Hair follicular keratinocyte (primary cell): ENCODE results near the gene PIK3C2A. TPM values are rescaled to one million over a fixed set of nuclear protein-coding genes. Genes with fewer than 3 reads are reported as not detected.

Source experiments
- total RNA-seq: library from RNA; depleted of rRNA; stranded (reverse); fragments of >200 nt; gene quantifications from 2 replicates; pipeline ENCODE4 v1.2.3, GENCODE V29; 2015

Gene PIK3C2A, protein sequence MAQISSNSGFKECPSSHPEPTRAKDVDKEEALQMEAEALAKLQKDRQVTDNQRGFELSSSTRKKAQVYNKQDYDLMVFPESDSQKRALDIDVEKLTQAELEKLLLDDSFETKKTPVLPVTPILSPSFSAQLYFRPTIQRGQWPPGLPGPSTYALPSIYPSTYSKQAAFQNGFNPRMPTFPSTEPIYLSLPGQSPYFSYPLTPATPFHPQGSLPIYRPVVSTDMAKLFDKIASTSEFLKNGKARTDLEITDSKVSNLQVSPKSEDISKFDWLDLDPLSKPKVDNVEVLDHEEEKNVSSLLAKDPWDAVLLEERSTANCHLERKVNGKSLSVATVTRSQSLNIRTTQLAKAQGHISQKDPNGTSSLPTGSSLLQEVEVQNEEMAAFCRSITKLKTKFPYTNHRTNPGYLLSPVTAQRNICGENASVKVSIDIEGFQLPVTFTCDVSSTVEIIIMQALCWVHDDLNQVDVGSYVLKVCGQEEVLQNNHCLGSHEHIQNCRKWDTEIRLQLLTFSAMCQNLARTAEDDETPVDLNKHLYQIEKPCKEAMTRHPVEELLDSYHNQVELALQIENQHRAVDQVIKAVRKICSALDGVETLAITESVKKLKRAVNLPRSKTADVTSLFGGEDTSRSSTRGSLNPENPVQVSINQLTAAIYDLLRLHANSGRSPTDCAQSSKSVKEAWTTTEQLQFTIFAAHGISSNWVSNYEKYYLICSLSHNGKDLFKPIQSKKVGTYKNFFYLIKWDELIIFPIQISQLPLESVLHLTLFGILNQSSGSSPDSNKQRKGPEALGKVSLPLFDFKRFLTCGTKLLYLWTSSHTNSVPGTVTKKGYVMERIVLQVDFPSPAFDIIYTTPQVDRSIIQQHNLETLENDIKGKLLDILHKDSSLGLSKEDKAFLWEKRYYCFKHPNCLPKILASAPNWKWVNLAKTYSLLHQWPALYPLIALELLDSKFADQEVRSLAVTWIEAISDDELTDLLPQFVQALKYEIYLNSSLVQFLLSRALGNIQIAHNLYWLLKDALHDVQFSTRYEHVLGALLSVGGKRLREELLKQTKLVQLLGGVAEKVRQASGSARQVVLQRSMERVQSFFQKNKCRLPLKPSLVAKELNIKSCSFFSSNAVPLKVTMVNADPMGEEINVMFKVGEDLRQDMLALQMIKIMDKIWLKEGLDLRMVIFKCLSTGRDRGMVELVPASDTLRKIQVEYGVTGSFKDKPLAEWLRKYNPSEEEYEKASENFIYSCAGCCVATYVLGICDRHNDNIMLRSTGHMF (N-terminal part only)
- total RNA-seq: 27.2 and 39.0 TPM in 2 replicates

DNA sequence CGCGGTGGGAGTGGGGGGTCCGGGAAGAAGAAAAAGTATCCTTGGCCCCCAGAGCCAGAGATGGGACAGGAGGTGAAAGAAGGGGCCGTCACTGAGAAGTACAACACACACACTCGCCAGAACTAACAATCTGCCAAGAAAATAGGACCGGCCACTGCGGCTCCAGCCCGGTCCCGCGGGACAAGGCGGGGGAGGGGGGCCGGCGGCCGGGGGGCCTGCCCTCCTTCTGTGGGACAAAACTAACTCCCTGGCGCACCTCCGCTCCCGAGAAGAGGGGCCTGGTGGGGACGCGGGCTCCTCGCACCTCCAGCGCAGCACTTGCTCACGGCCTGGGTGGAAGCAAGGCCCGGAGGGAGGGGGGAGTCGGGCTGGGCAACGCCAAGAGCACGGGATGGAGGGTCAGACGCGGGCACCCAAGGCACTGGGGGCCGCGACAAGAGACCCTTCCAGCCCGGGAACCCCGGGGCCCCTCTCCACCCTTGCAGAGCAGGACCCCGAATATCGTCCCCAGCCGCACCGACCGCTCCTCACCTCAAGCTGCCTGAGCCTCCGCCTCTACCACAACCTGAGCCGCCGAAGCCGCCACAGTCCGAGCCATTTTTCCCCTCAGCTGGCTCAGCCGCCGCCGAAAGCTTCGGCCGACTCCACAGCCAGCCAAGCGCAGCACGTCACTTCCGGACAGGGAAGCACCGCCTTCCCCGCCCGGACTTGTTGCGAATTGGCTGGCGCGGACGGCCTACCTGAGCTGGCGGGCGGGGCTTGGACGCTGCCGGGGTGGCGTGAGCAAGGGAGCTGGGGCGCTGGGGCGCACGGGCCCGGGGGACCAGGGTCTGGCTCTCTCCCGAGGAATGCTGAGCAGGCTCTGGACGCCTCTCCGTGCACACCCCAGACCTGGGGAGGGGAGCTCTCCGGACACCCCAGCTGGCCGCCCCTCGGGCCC lies at the start of gene PIK3C2A:
Gene PIK3C2A (minus strand): TSS at position 670 of the 940 bp plus-strand sequence. CDS start 38,245 bp downstream, outside the sequence.

Other genes starting within 250 kb of the PIK3C2A start
- 0.16 TPM in 1 of 2 replicates, not detected in the other for gene PLEKHA7, start 193.6 kb downstream of the PIK3C2A start, total RNA-seq
- gene RPS13, start 130.3 kb downstream of the PIK3C2A start, total RNA-seq: 1,973 and 2,592 TPM in 2 replicates
- gene NUCB2, start 68.8 kb upstream of the PIK3C2A start, total RNA-seq: 74.3 and 93.3 TPM in 2 replicates
- 4.6 and 5.5 TPM in 2 replicates for gene NCR3LG1, start 143.8 kb upstream of the PIK3C2A start, total RNA-seq
- not detected in 2 replicates for gene KCNJ11, start 180.7 kb upstream of the PIK3C2A start, total RNA-seq